Suprapubic skin (tissue), 4 donors: Measurements from ENCODE around the gene ST3GAL3.

Experiments
- EP300 ChIP-seq: sonication (generic); formaldehyde crosslinking; IDR thresholded peaks from one replicate; pipeline ENCODE4 v1.6.1; 2017; ENCODE audit warnings: antibody characterized with exemption
- POLR2A ChIP-seq, 2 donors: fragments of 450-650 bp; IDR thresholded peaks; one replicate each; pipeline ENCODE4 v1.6.1; 2017; ENCODE audit warnings: antibody characterized with exemption in 2 of 2, mild to moderate bottlenecking in 2 of 2, moderate library complexity in 2 of 2
- POLR2AphosphoS5 ChIP-seq, 3 donors: sonication (generic); formaldehyde crosslinking; IDR thresholded peaks; one replicate each; pipeline ENCODE4 v1.6.1; 2017; ENCODE audit warnings: antibody characterized with exemption in 3 of 3
- TF ChIP-seq, protein P1 (sequence below), 2 donors: fragments of 200-600 bp in 1 of 2; fragments of 450-650 bp in 1 of 2; sonication (generic) in 1 of 2; IDR thresholded peaks; one replicate each; pipeline ENCODE4 v1.5.1; 2016 to 2019; ENCODE audit warnings: antibody characterized with exemption in 2 of 2, mild to moderate bottlenecking in 1 of 2, moderate library complexity in 1 of 2

DNA sequence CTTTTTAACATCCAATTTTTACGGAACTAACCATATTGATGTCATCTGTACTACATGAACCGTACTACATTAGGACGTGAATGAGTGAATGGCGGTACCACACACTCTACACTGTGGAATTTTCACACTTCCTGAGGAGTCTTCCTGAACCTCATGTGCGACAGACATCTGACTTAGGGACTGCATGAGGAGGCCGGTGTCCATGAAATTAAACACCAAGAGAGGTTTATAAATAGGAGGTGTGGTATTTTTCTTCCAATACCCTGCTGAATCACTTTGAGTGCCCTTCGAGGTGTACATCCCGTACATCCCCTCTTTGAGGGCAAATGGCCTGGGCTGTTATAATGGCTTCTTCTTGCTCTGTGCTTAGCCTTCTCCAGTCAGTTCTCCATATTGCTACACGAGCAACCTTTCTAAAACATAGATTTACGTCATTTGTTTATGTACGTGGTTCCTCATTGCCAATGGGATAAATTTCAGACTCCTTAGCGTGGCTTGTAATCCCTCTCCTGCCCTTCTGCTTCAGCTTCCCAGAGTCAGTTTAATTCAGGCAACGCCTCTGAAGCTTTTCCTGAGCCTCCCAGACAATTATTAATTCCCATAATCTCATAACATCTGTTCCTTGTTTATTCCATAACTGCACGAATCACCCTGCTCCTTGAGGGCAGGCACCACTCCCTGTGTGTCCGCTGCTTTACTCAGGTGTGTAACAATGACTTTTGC lies 9.4 kb downstream of the ST3GAL3 start:
- TF ChIP-seq POLR2A (IDR thresholded peaks at IDR 0.05), result no peak
- TF ChIP-seq, protein P1, sequence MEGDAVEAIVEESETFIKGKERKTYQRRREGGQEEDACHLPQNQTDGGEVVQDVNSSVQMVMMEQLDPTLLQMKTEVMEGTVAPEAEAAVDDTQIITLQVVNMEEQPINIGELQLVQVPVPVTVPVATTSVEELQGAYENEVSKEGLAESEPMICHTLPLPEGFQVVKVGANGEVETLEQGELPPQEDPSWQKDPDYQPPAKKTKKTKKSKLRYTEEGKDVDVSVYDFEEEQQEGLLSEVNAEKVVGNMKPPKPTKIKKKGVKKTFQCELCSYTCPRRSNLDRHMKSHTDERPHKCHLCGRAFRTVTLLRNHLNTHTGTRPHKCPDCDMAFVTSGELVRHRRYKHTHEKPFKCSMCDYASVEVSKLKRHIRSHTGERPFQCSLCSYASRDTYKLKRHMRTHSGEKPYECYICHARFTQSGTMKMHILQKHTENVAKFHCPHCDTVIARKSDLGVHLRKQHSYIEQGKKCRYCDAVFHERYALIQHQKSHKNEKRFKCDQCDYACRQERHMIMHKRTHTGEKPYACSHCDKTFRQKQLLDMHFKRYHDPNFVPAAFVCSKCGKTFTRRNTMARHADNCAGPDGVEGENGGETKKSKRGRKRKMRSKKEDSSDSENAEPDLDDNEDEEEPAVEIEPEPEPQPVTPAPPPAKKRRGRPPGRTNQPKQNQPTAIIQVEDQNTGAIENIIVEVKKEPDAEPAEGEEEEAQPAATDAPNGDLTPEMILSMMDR (IDR thresholded peaks at IDR 0.05), result no peak
- TF ChIP-seq POLR2AphosphoS5 (IDR thresholded peaks at IDR 0.05), result no peak
- TF ChIP-seq EP300, result no peak
